Neuronal stem cell (in vitro differentiated cells): Measurements from ENCODE around the gene CAPN9.
"Not testable (repeated sequence)": the region's sequence is repeated elsewhere in the genome, so short reads cannot be mapped to it uniquely, and the experiment has no call there.

Experiments used
- DNase-seq: peaks from one replicate; pipeline ENCODE4 v3.0.0-alpha.2; 2013; ENCODE audit warnings: low spot score
- H2AFZ ChIP-seq: one replicate; pipeline ENCODE4 v1.6.1; 2013; ENCODE audit warnings: mild to moderate bottlenecking, low read length, inconsistent platforms
- H2AK5ac ChIP-seq: 2 replicates; pipeline ENCODE4 v1.6.1; 2013; ENCODE audit warnings: low read depth, mild to moderate bottlenecking, inconsistent platforms, low read length, moderate library complexity, mixed read lengths
- H2BK120ac ChIP-seq: 2 replicates; pipeline ENCODE4 v1.6.1; 2013; ENCODE audit warnings: low read depth, mild to moderate bottlenecking, inconsistent platforms, low read length, moderate library complexity, mixed read lengths
- H2BK12ac ChIP-seq: one replicate; pipeline ENCODE4 v1.6.1; 2013; ENCODE audit warnings: low read length, inconsistent platforms
- H2BK15ac ChIP-seq: 2 replicates; pipeline ENCODE4 v1.6.1; 2013; ENCODE audit warnings: mild to moderate bottlenecking, low read length, inconsistent platforms, mixed read lengths
- H2BK5ac ChIP-seq: one replicate; pipeline ENCODE4 v1.6.1; 2013; ENCODE audit warnings: inconsistent platforms, mild to moderate bottlenecking, low read length, moderate library complexity
- H3K14ac ChIP-seq: one replicate; pipeline ENCODE4 v1.6.1; 2013; ENCODE audit warnings: low read length, inconsistent platforms
- H3K18ac ChIP-seq: 2 replicates; pipeline ENCODE4 v1.6.1; 2013; ENCODE audit warnings: low read length, inconsistent platforms
- H3K23ac ChIP-seq: 2 replicates; pipeline ENCODE4 v1.6.1; 2013; ENCODE audit warnings: low read depth, mild to moderate bottlenecking, mixed read lengths, low read length, inconsistent platforms; ENCODE audit not compliant: poor library complexity
- H3K27ac ChIP-seq: replicated peaks from 3 replicates; pipeline ENCODE4 v1.5.1; 2013; ENCODE audit warnings: low read length, inconsistent platforms
- H3K27me3 ChIP-seq, 3 experiments: 2 replicates each; pipeline ENCODE4 v1.6.1; 2013; ENCODE audit warnings: low read length in 3 of 3, mild to moderate bottlenecking in 2 of 3, inconsistent platforms in 1 of 3, low read depth in 1 of 3, mixed read lengths in 1 of 3, moderate library complexity in 1 of 3; ENCODE audit not compliant: control insufficient read depth in 3 of 3, insufficient read depth in 3 of 3
- H3K36me3 ChIP-seq, 2 donors: replicated peaks in 1 of 2; 2 replicates each; pipeline ENCODE4 v1.6.1; 2013; ENCODE audit warnings: low read length in 2 of 2; ENCODE audit not compliant: control insufficient read depth in 2 of 2, insufficient read depth in 2 of 2
- H3K4ac ChIP-seq: 2 replicates; pipeline ENCODE4 v1.6.1; 2013; ENCODE audit warnings: inconsistent platforms, mild to moderate bottlenecking, low read length, moderate library complexity
- H3K4me1 ChIP-seq, 2 donors: 1 replicate in 1 of 2; 2 replicates in 1 of 2; pipeline ENCODE4 v1.6.1; 2013; ENCODE audit warnings: low read length in 2 of 2, low read depth in 1 of 2; ENCODE audit not compliant: control insufficient read depth in 2 of 2, insufficient read depth in 1 of 2
- H3K4me2 ChIP-seq: one replicate; pipeline ENCODE4 v1.6.1; 2013; ENCODE audit warnings: mild to moderate bottlenecking, low read length, inconsistent platforms; ENCODE audit not compliant: insufficient read depth, poor library complexity, severe bottlenecking
- H3K4me3 ChIP-seq, 2 donors: 2 replicates each; pipeline ENCODE4 v1.5.1; 2013; ENCODE audit warnings: low read length in 2 of 2, mild to moderate bottlenecking in 2 of 2, inconsistent platforms in 1 of 2, moderate library complexity in 1 of 2
- H3K79me1 ChIP-seq: one replicate; pipeline ENCODE4 v1.6.1; 2013; ENCODE audit warnings: low read depth, mild to moderate bottlenecking, inconsistent platforms, low read length, moderate library complexity
- H3K9ac ChIP-seq: one replicate; pipeline ENCODE4 v1.6.1; 2013; ENCODE audit warnings: mild to moderate bottlenecking, low read depth, low read length, inconsistent platforms; ENCODE audit not compliant: poor library complexity
- H3K9me3 ChIP-seq, 2 donors: replicated peaks in 1 of 2; 2 replicates each; pipeline versions ENCODE3 to v1.6.1; 2013; ENCODE audit warnings: low read length in 2 of 2, mild to moderate bottlenecking in 2 of 2, inconsistent platforms in 1 of 2, low read depth in 1 of 2, mixed read lengths in 1 of 2, moderate library complexity in 1 of 2; ENCODE audit not compliant: control insufficient read depth in 2 of 2, insufficient read depth in 1 of 2
- H4K8ac ChIP-seq: one replicate; pipeline ENCODE4 v1.6.1; 2013; ENCODE audit warnings: low read depth, mild to moderate bottlenecking, inconsistent platforms, low read length, moderate library complexity
- H4K91ac ChIP-seq: one replicate; pipeline ENCODE4 v1.6.1; 2013; ENCODE audit warnings: low read length, low read depth, mild to moderate bottlenecking, inconsistent platforms; ENCODE audit not compliant: poor library complexity
- WGBS, 2 donors: extraction: QIAGEN DNeasy Blood & Tissue Kit; methylation state at CpG; one replicate each; pipeline ENCODE4 v1.1.7; 2013; ENCODE audit warnings: missing lambda C conversion rate in 2 of 2, mixed read lengths in 1 of 2; ENCODE audit not compliant: insufficient read length in 2 of 2, insufficient replicate concordance in 1 of 2; ENCODE audit errors: extremely low coverage in 2 of 2; 5-methylcytosine and 5-hydroxymethylcytosine counted together

The CAPN9 gene

GRCh38 chr1:230716453-230716852 lies 30.7 kb upstream of the CAPN9 start:
- H2BK12ac ChIP-seq, H2AK5ac ChIP-seq, H3K4ac ChIP-seq, H3K23ac ChIP-seq, H4K8ac ChIP-seq, H3K79me1 ChIP-seq, H3K9ac ChIP-seq, H3K4me3 ChIP-seq, H3K18ac ChIP-seq, H2BK15ac ChIP-seq, H2BK120ac ChIP-seq, H3K9me3 ChIP-seq, H3K27ac ChIP-seq, H2BK5ac ChIP-seq, H2AFZ ChIP-seq, H3K36me3 ChIP-seq, H3K4me2 ChIP-seq, H4K91ac ChIP-seq, H3K14ac ChIP-seq, DNase-seq: not testable (repeated sequence)
- WGBS, 2 donors = no CpG with 5 or more reads among the region's 3 CpGs
- peaks cover 0 to 11% (median 0%) of the 10 kb centered on the region in 3 experiments for H3K27me3 ChIP-seq
- H3K4me1 ChIP-seq = peaks cover 6 to 11% of the 10 kb centered on the region in 2 donors

DNA sequence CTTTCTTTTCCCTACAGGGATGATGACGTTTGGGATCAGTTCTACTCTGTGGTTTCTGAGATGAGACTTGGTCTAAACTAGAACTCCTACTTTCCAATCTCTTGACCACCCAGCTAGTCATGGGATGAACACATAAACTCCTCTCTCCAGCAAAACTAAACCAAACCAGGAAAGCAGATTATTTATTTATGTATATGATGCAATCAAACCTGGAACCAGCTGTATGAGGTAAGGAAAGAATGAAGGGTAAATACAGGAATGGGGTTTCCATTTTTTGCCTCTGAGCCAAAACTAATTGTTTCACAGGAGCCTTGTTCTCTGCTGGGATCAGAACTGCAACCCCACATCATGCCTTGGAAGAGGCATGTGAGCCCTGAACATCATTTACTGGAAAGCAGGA lies 29.9 kb upstream of the CAPN9 start:
- WGBS, 2 donors = no CpG with 5 or more reads among the region's 1 CpG

GRCh38 chr1:230721849-230722522 lies 25.2 kb upstream of the CAPN9 start:
- H3K9ac ChIP-seq, DNase-seq, H4K8ac ChIP-seq, H4K91ac ChIP-seq, H2AFZ ChIP-seq, H3K4ac ChIP-seq, H3K27ac ChIP-seq, H3K36me3 ChIP-seq, H2BK5ac ChIP-seq, H2AK5ac ChIP-seq, H3K4me3 ChIP-seq, H2BK15ac ChIP-seq, H3K4me2 ChIP-seq, H3K27me3 ChIP-seq, H3K23ac ChIP-seq, H2BK120ac ChIP-seq, H3K4me1 ChIP-seq, H2BK12ac ChIP-seq, H3K18ac ChIP-seq, H3K79me1 ChIP-seq, H3K14ac ChIP-seq: not testable (repeated sequence)
- H3K9me3 ChIP-seq = peaks cover 2 to 11% of the 10 kb centered on the region in 2 donors
- WGBS, 2 donors = no CpG with 5 or more reads among the region's 3 CpGs

More for the DNA sequence above, 29.9 kb upstream of the CAPN9 start:
- Histone ChIP-seq H3K4me1 (peaks cover 6 to 11% of the 10 kb centered on the region in 2 donors), H3K27me3 (peaks cover 0 to 5% (median 0%) of the 10 kb centered on the region in 3 experiments), H3K4me3 (no peak overlapping the region), H3K18ac (no peak overlapping the region), H2BK15ac (no peak overlapping the region), H2AK5ac (no peak overlapping the region), H3K9me3 (peaks cover 2 to 6% of the 10 kb centered on the region in 2 donors), H3K23ac (no peak overlapping the region), H3K79me1 (no peaks in the 10 kb centered on the region), H2AFZ (no peak overlapping the region), H2BK12ac (no peak overlapping the region), H3K27ac (no peak overlapping the region), H2BK5ac (no peak overlapping the region), H3K14ac (no peak overlapping the region), H3K36me3 (no peaks in the 10 kb centered on the region), H2BK120ac (no peak overlapping the region), H4K8ac (no peak overlapping the region), H4K91ac (no peak overlapping the region), H3K9ac (no peak overlapping the region), H3K4ac (no peak overlapping the region), H3K4me2 (no peak overlapping the region)
- DNase-seq = no peak

GRCh38 chr1:230725256-230726012 lies 21.8 kb upstream of the CAPN9 start:
- Histone ChIP-seq H3K79me1 (no peaks in the 10 kb centered on the region), H3K4ac (no peak overlapping the region), H2BK120ac (no peak overlapping the region), H2BK15ac (no peak overlapping the region), H2BK5ac (no peak overlapping the region), H3K9me3 (peaks cover 2 to 11% of the 10 kb centered on the region in 2 donors), H2BK12ac (no peak overlapping the region), H3K4me2 (no peak overlapping the region), H2AK5ac (no peak overlapping the region), H3K36me3 (no peaks in the 10 kb centered on the region), H3K23ac (no peak overlapping the region), H3K27me3 (no peaks in the 10 kb centered on the region), H3K4me1 (peaks cover 0 to 2% of the 10 kb centered on the region in 2 donors), H4K8ac (no peak overlapping the region), H3K4me3 (no peak overlapping the region), H4K91ac (no peak overlapping the region), H3K27ac (no peak overlapping the region), H2AFZ (no peak overlapping the region), H3K14ac (no peak overlapping the region), H3K9ac (no peak overlapping the region), H3K18ac (no peak overlapping the region)
- DNase-seq = no peak
- no CpG with 5 or more reads among the region's 6 CpGs for WGBS, 2 donors
